Immature natural killer cell (primary cell): ENCODE data around the gene SHQ1. TPM values are rescaled to one million over a fixed set of nuclear protein-coding genes. Genes with fewer than 3 reads are reported as not detected.
"Not testable (repeated sequence)": the region's sequence is repeated elsewhere in the genome, so short reads cannot be mapped to it uniquely, and the experiment has no call there.

ENCODE experiments used
- DNase-seq, 3 donors: peaks; one replicate each; pipeline ENCODE4 v3.0.0; 2022; ENCODE audit warnings: mixed read lengths in 1 of 3
- H3K27ac Mint-ChIP-seq, 6 donors: one replicate each; pipeline ENCODE4 v1.8.0; 2020; ENCODE audit warnings: mixed read lengths in 6 of 6, mild to moderate bottlenecking in 5 of 6, inconsistent platforms in 4 of 6, moderate library complexity in 3 of 6
- H3K27me3 Mint-ChIP-seq, 3 donors: one replicate each; pipeline ENCODE4 v1.8.0; 2020 to 2021; ENCODE audit warnings: low read depth in 3 of 3, mild to moderate bottlenecking in 3 of 3, mixed read lengths in 3 of 3, moderate library complexity in 3 of 3, inconsistent platforms in 1 of 3
- H3K36me3 Mint-ChIP-seq, 3 donors: one replicate each; pipeline ENCODE4 v1.8.0; 2020; ENCODE audit warnings: mixed read lengths in 3 of 3, inconsistent platforms in 2 of 3, mild to moderate bottlenecking in 2 of 3
- H3K4me1 Mint-ChIP-seq, 2 donors: one replicate each; pipeline ENCODE4 v1.8.0; 2020; ENCODE audit warnings: inconsistent platforms in 2 of 2, mild to moderate bottlenecking in 2 of 2, mixed read lengths in 2 of 2, moderate library complexity in 1 of 2
- H3K4me3 Mint-ChIP-seq, 5 donors: one replicate each; pipeline ENCODE4 v1.8.0; 2020; ENCODE audit warnings: mild to moderate bottlenecking in 5 of 5, mixed read lengths in 5 of 5, inconsistent platforms in 3 of 5, moderate library complexity in 3 of 5
- H3K9me3 Mint-ChIP-seq, 6 donors: one replicate each; pipeline ENCODE4 v1.8.0; 2020; ENCODE audit warnings: mild to moderate bottlenecking in 6 of 6, mixed read lengths in 6 of 6, inconsistent platforms in 4 of 6, moderate library complexity in 3 of 6
- polyA plus RNA-seq, 3 donors: library from polyadenylated mRNA; unstranded; fragments of 300-500 nt; fragmentation: Illumina TruSeq; gene quantifications; one replicate each; pipeline ENCODE4 v1.2.3, GENCODE V29; 2021

The SHQ1 gene
- polyA plus RNA-seq, 3 donors from 2014 or later: 12.4 to 27.4 (median 15.3) TPM

GRCh38 chr3:72804361-72804760 lies 43.9 kb downstream of the SHQ1 start:
- Mint-ChIP-seq H3K4me1 (no peaks in the 10 kb centered on the region), H3K4me3 (no peak overlapping the region), H3K36me3 (peaks cover 7 to 29% (median 13%) of the 10 kb centered on the region in 3 donors), H3K27me3 (no peaks in the 10 kb centered on the region), H3K27ac (no peak overlapping the region), H3K9me3 (no peaks in the 10 kb centered on the region)
- no peak for DNase-seq

GRCh38 chr3:72803573-72803972 lies 44.7 kb downstream of the SHQ1 start:
- Mint-ChIP-seq H3K4me3 (no peak overlapping the region), H3K36me3 (peaks cover 7 to 27% (median 13%) of the 10 kb centered on the region in 3 donors), H3K4me1 (no peaks in the 10 kb centered on the region), H3K9me3 (no peaks in the 10 kb centered on the region), H3K27me3 (no peaks in the 10 kb centered on the region), H3K27ac (no peak overlapping the region)
- no peak for DNase-seq

- Mint-ChIP-seq H3K4me3 (no peak overlapping the region), H3K36me3 (peaks cover 5 to 23% (median 7%) of the 10 kb centered on the region in 3 donors), H3K9me3 (no peaks in the 10 kb centered on the region), H3K4me1 (no peaks in the 10 kb centered on the region), H3K27ac (no peak overlapping the region), H3K27me3 (no peaks in the 10 kb centered on the region)
- DNase-seq: no peak
Measured at GRCh38 chr3:72802001-72802400, 46.2 kb downstream of the SHQ1 start.

GRCh38 chr3:72800869-72801268 lies 47.4 kb downstream of the SHQ1 start:
- DNase-seq: no peak
- Mint-ChIP-seq H3K4me1 (no peaks in the 10 kb centered on the region), H3K36me3 (peaks cover 3 to 29% (median 5%) of the 10 kb centered on the region in 3 donors), H3K27ac (no peak overlapping the region), H3K9me3 (no peaks in the 10 kb centered on the region), H3K4me3 (no peak overlapping the region), H3K27me3 (peaks cover 0 to 1% (median 0%) of the 10 kb centered on the region in 3 donors)

GRCh38 chr3:72798552-72799195 lies 49.6 kb downstream of the SHQ1 start:
- H3K36me3 Mint-ChIP-seq: peaks cover 7 to 29% (median 7%) of the 10 kb centered on the region in 3 donors
- H3K27ac Mint-ChIP-seq: no peak overlapping the region
- H3K27me3 Mint-ChIP-seq: peaks cover 0 to 1% (median 0%) of the 10 kb centered on the region in 3 donors
- H3K4me1 Mint-ChIP-seq: no peaks in the 10 kb centered on the region
- no peak for DNase-seq
- no peak overlapping the region for H3K4me3 Mint-ChIP-seq
- H3K9me3 Mint-ChIP-seq: no peaks in the 10 kb centered on the region

GRCh38 chr3:72797773-72798543 lies 50.3 kb downstream of the SHQ1 start:
- peaks cover 7 to 29% (median 8%) of the 10 kb centered on the region in 3 donors for H3K36me3 Mint-ChIP-seq
- peaks cover 0 to 1% (median 0%) of the 10 kb centered on the region in 3 donors for H3K27me3 Mint-ChIP-seq
- no peak overlapping the region for H3K27ac Mint-ChIP-seq
- no peak for DNase-seq
- no peaks in the 10 kb centered on the region for H3K9me3 Mint-ChIP-seq
- no peaks in the 10 kb centered on the region for H3K4me1 Mint-ChIP-seq
- no peak overlapping the region for H3K4me3 Mint-ChIP-seq

GRCh38 chr3:72794079-72794478 lies 54.2 kb downstream of the SHQ1 start:
- H3K27ac Mint-ChIP-seq: no peak overlapping the region
- H3K9me3 Mint-ChIP-seq: no peaks in the 10 kb centered on the region
- no peak overlapping the region for H3K4me3 Mint-ChIP-seq
- peaks cover 8 to 21% of the 10 kb centered on the region in 2 donors for H3K4me1 Mint-ChIP-seq
- peaks cover 0 to 1% (median 0%) of the 10 kb centered on the region in 3 donors for H3K27me3 Mint-ChIP-seq
- DNase-seq: no peak
- peaks cover 14 to 38% (median 31%) of the 10 kb centered on the region in 3 donors for H3K36me3 Mint-ChIP-seq

- Mint-ChIP-seq H3K4me1 (peaks cover 8 to 21% of the 10 kb centered on the region in 2 donors), H3K36me3 (peaks cover 12 to 31% (median 26%) of the 10 kb centered on the region in 3 donors), H3K27ac (peak overlapping the region in 4 of 6 donors; percentile 12 to 76 (median 64)), H3K9me3 (no peaks in the 10 kb centered on the region), H3K27me3 (no peaks in the 10 kb centered on the region), H3K4me3 (peak overlapping the region in 1 of 5 donors; percentile 21)
- DNase-seq: peak in 1 of 3 donors; percentile 3
Measured at GRCh38 chr3:72791161-72791560, 57.1 kb downstream of the SHQ1 start.

- peak overlapping the region in 1 of 6 donors; percentile 41 for H3K27ac Mint-ChIP-seq
- H3K4me3 Mint-ChIP-seq: no peak overlapping the region
- no peaks in the 10 kb centered on the region for H3K27me3 Mint-ChIP-seq
- peaks cover 7 to 31% (median 19%) of the 10 kb centered on the region in 3 donors for H3K36me3 Mint-ChIP-seq
- H3K9me3 Mint-ChIP-seq: no peaks in the 10 kb centered on the region
- no peak for DNase-seq
- peaks cover 8 to 21% of the 10 kb centered on the region in 2 donors for H3K4me1 Mint-ChIP-seq
Measured at GRCh38 chr3:72789786-72790185, 58.5 kb downstream of the SHQ1 start.

- not testable (repeated sequence) for H3K27ac Mint-ChIP-seq, DNase-seq, H3K27me3 Mint-ChIP-seq, H3K9me3 Mint-ChIP-seq, H3K4me3 Mint-ChIP-seq
- Mint-ChIP-seq H3K4me1 (peaks cover 8 to 21% of the 10 kb centered on the region in 2 donors), H3K36me3 (peaks cover 7 to 24% (median 22%) of the 10 kb centered on the region in 3 donors)
Measured at GRCh38 chr3:72788232-72788631, 60.0 kb downstream of the SHQ1 start.

- Mint-ChIP-seq H3K27me3 (no peaks in the 10 kb centered on the region), H3K4me3 (no peak overlapping the region), H3K36me3 (peaks cover 3 to 13% (median 11%) of the 10 kb centered on the region in 3 donors), H3K4me1 (peaks cover 8 to 18% of the 10 kb centered on the region in 2 donors), H3K27ac (no peak overlapping the region), H3K9me3 (no peaks in the 10 kb centered on the region)
- no peak for DNase-seq
Measured at GRCh38 chr3:72786668-72787067, 61.6 kb downstream of the SHQ1 start.

- H3K27ac Mint-ChIP-seq: no peak overlapping the region
- DNase-seq: no peak
- H3K9me3 Mint-ChIP-seq: no peaks in the 10 kb centered on the region
- H3K4me3 Mint-ChIP-seq: no peak overlapping the region
- H3K27me3 Mint-ChIP-seq: no peaks in the 10 kb centered on the region
- H3K36me3 Mint-ChIP-seq: peaks cover under 1 to 8% (median 4%) of the 10 kb centered on the region in 3 donors
- no peaks in the 10 kb centered on the region for H3K4me1 Mint-ChIP-seq
Measured at GRCh38 chr3:72784226-72784625, 64.0 kb downstream of the SHQ1 start.

GRCh38 chr3:72782521-72782920 lies 65.7 kb downstream of the SHQ1 start:
- Mint-ChIP-seq H3K4me1 (no peaks in the 10 kb centered on the region), H3K36me3 (peaks cover 4 to 8% (median 8%) of the 10 kb centered on the region in 3 donors), H3K4me3 (no peak overlapping the region), H3K9me3 (no peaks in the 10 kb centered on the region), H3K27me3 (no peaks in the 10 kb centered on the region), H3K27ac (no peak overlapping the region)
- DNase-seq: no peak
